GM12878 (cell line): ENCODE measurements around the gene ACRBP. TPM values are rescaled to one million over a fixed set of nuclear protein-coding genes. Genes with fewer than 3 reads are reported as not detected.

ENCODE experiments used
- CHD4 ChIP-seq: fragments of 200-600 bp; sonication (generic); IDR thresholded peaks from 2 replicates; pipeline ENCODE4 v1.6.1; 2016; ENCODE audit warnings: mild to moderate bottlenecking
- CREM ChIP-seq: IDR thresholded peaks from 2 replicates; pipeline ENCODE4 v1.6.1; 2014; ENCODE audit warnings: antibody characterized with exemption, low read depth
- GABPA ChIP-seq: IDR thresholded peaks from 2 replicates; pipeline ENCODE4 v1.6.1; 2014; ENCODE audit warnings: antibody characterized with exemption, low read depth, mild to moderate bottlenecking, inconsistent platforms
- MTA3 ChIP-seq: IDR thresholded peaks from 2 replicates; pipeline ENCODE4 v1.6.1; 2012; ENCODE audit warnings: low read length, inconsistent platforms, borderline replicate concordance
- MYC ChIP-seq: IDR thresholded peaks from 2 replicates; pipeline ENCODE4 v1.6.1; 2011; ENCODE audit warnings: mild to moderate bottlenecking, low read length, moderate library complexity, inconsistent platforms; ENCODE audit not compliant: insufficient read depth, insufficient replicate concordance, insufficient read length, severe bottlenecking
- POU2F2 ChIP-seq: IDR thresholded peaks from 3 replicates; pipeline ENCODE4 v1.6.1; 2011; ENCODE audit warnings: low read depth, mild to moderate bottlenecking, low read length, borderline replicate concordance
- RAD51 ChIP-seq: fragments of 450-650 bp; IDR thresholded peaks from 2 replicates; pipeline ENCODE4 v1.6.1; 2016; ENCODE audit warnings: moderate library complexity, mild to moderate bottlenecking, inconsistent platforms
- RCOR1 ChIP-seq: conservative IDR thresholded peaks from 2 replicates; pipeline ENCODE4 v1.6.1; 2012; ENCODE audit warnings: low read depth, low read length, improper control_type of control experiment
- RUNX3 ChIP-seq: IDR thresholded peaks from 2 replicates; pipeline ENCODE4 v1.6.1; 2012; ENCODE audit warnings: low read length, inconsistent platforms
- SIN3A ChIP-seq: IDR thresholded peaks from 2 replicates; pipeline ENCODE4 v1.6.1; 2012; ENCODE audit warnings: low read depth, low read length, improper control_type of control experiment
- SP1 ChIP-seq: IDR thresholded peaks from one replicate; pipeline ENCODE4 v1.6.1; 2011; ENCODE audit warnings: low read depth, low read length
- SRF ChIP-seq, 2 experiments: IDR thresholded peaks; 2 replicates each; pipeline ENCODE4 v1.6.1; 2011; ENCODE audit warnings: low read depth in 2 of 2, low read length in 2 of 2, mild to moderate bottlenecking in 1 of 2, moderate library complexity in 1 of 2
- STAT1 ChIP-seq: fragments of 450-650 bp; conservative IDR thresholded peaks from 2 replicates; pipeline ENCODE4 v1.6.1; 2014; ENCODE audit warnings: antibody characterized with exemption, mild to moderate bottlenecking
- WRNIP1 ChIP-seq: IDR thresholded peaks from 2 replicates; pipeline ENCODE4 v1.6.1; 2011; ENCODE audit warnings: low read depth, low read length, improper control_type of control experiment, borderline replicate concordance
- ZNF274 ChIP-seq: IDR thresholded peaks from one replicate; pipeline ENCODE4 v1.8.0; 2011; ENCODE audit not compliant: insufficient read length, insufficient read depth
- polyA plus RNA-seq, 11 experiments: library from polyadenylated mRNA; depleted of rRNA in 4 of 11; unstranded in 6 of 11; stranded (reverse) in 5 of 11; fragments of >200 nt; fragmentation: Nextera tagmentation in 4 of 11; fragmentation: Illumina TruSeq in 1 of 11; extraction: Ambion mirVana in 4 of 11; extraction: Trizol in 1 of 11; gene quantifications; 1 replicate in 1 of 11; 2 replicates in 10 of 11; pipeline versions ENCODE4 v1.2.1 to v1.2.3, GENCODE V29; 2011 to 2016; ENCODE audit warnings: inconsistent platforms in 2 of 11, missing spikeins in 2 of 11, low read depth in 1 of 11
- total RNA-seq, 4 experiments: library from RNA; depleted of rRNA in 3 of 4; stranded (reverse); fragments of >200 nt in 3 of 4; fragmentation: Illumina TruSeq in 1 of 4; extraction: Trizol in 1 of 4; gene quantifications; 2 replicates each; pipeline versions ENCODE4 v1.2.1 to v1.2.3, GENCODE V29; 2013 to 2021
- TF ChIP-seq, protein P1 (sequence below): fragments of 450-650 bp; IDR thresholded peaks from 2 replicates; pipeline ENCODE4 v1.6.1; 2017; ENCODE audit warnings: mild to moderate bottlenecking, low read depth, inconsistent platforms; ENCODE audit not compliant: poor library complexity, severe bottlenecking
- TF ChIP-seq, protein P2 (sequence below): fragments of 450-650 bp; IDR thresholded peaks from 2 replicates; pipeline ENCODE4 v1.6.1; 2018; ENCODE audit warnings: borderline replicate concordance, mild to moderate bottlenecking; ENCODE audit not compliant: partially characterized antibody
- TF ChIP-seq, protein P3 (sequence below): fragments of 450-650 bp; formaldehyde crosslinking; IDR thresholded peaks from 2 replicates; pipeline ENCODE4 v1.4.0; 2022; ENCODE audit warnings: mild to moderate bottlenecking, moderate library complexity
- TF ChIP-seq, protein P4 (sequence below), 3 experiments: IDR thresholded peaks in 2 of 3; conservative IDR thresholded peaks in 1 of 3; 2 replicates each; pipeline ENCODE4 v1.5.1; 2011; ENCODE audit warnings: low read depth in 3 of 3, low read length in 3 of 3, mild to moderate bottlenecking in 3 of 3, control low read depth in 2 of 3, moderate library complexity in 2 of 3, inconsistent platforms in 1 of 3, mixed read lengths in 1 of 3; ENCODE audit not compliant: control insufficient read depth in 2 of 3, insufficient read depth in 1 of 3; ENCODE audit errors: extremely low read depth in 1 of 3

ACRBP gene
- total and polyA plus RNA-seq, 10 of the 15 experiments (the other 5 are each of a cell fraction or from before 2014, with no cell fraction given): 0.54 to 1.4 (median 0.87) TPM

DNA sequence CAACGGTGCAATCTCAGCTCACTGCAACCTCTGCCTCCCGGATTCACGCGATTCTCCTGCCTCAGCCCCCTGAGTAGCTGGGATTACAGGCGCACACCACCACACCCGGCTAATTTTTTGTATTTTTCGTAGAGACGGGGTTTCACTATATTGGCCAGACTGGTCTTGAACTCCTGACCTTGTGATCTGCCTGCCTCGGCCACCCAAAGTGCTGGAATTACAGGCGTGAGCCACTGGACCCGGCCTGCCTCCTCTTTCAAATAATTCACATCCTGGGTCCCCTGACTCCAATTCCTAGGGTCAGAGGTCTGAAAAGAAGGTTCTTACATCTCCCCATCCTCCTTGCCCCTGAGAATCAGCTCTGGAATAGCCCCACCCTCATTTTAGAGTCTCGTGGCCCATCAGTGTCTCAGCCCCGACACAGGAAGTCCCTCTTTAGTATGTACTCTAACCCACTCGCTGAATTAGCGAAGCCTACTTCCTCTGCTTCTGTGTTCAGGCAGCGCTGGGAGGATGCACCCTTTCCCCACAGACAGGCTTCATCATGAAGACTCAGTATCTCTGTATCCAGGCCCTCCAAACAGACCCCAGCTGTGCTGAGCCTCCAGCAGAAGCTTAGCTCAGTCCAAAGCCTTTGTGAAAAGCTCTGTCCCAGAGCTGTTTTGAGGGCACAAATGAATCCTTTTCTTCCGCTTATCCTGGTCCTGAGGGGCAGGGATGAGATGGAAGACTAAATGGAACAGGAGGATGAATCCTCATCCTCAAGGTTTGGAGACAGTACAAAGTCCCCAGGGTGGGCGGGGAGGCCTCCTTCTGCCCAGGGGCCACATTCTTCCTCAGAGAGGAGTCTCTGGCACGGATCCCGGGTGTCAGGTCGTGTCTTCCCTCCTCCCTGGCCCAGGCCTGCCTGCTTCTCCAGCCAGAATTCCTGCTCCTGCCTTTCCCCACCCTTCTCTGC, 14.9 kb downstream of the ACRBP start (continued):
- TF ChIP-seq SRF (IDR thresholded peaks at IDR 0.05; ENCODE audit: low read depth in 2 of 2, low read length in 2 of 2) (peak; percentile 53 to 89; a peak in 3 of 4 replicates), RUNX3 (no peak), RCOR1 (no peak), MYC (no peak), MTA3 (no peak), WRNIP1 (no peak), SIN3A (no peak), SP1 (no peak), CHD4 (no peak), STAT1 (no peak), ZNF274 (no peak), POU2F2 (0 out of 3 replicates have a peak, but pooled peaks have one; percentile 43), RAD51 (peak; percentile 71), GABPA (peak; percentile 24; the same call in 1 of the 2 replicates), CREM (peak; percentile 27; the same call in 1 of the 2 replicates)
- TF ChIP-seq, protein P1, sequence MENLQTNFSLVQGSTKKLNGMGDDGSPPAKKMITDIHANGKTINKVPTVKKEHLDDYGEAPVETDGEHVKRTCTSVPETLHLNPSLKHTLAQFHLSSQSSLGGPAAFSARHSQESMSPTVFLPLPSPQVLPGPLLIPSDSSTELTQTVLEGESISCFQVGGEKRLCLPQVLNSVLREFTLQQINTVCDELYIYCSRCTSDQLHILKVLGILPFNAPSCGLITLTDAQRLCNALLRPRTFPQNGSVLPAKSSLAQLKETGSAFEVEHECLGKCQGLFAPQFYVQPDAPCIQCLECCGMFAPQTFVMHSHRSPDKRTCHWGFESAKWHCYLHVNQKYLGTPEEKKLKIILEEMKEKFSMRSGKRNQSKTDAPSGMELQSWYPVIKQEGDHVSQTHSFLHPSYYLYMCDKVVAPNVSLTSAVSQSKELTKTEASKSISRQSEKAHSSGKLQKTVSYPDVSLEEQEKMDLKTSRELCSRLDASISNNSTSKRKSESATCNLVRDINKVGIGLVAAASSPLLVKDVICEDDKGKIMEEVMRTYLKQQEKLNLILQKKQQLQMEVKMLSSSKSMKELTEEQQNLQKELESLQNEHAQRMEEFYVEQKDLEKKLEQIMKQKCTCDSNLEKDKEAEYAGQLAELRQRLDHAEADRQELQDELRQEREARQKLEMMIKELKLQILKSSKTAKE: peak; percentile 45
- TF ChIP-seq, protein P2, sequence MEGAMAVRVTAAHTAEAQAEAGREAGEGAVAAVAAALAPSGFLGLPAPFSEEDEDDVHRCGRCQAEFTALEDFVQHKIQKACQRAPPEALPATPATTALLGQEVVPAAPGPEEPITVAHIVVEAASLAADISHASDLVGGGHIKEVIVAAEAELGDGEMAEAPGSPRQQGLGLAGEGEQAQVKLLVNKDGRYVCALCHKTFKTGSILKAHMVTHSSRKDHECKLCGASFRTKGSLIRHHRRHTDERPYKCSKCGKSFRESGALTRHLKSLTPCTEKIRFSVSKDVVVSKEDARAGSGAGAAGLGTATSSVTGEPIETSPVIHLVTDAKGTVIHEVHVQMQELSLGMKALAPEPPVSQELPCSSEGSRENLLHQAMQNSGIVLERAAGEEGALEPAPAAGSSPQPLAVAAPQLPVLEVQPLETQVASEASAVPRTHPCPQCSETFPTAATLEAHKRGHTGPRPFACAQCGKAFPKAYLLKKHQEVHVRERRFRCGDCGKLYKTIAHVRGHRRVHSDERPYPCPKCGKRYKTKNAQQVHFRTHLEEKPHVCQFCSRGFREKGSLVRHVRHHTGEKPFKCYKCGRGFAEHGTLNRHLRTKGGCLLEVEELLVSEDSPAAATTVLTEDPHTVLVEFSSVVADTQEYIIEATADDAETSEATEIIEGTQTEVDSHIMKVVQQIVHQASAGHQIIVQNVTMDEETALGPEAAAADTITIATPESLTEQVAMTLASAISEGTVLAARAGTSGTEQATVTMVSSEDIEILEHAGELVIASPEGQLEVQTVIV: no peak
- TF ChIP-seq, protein P3, sequence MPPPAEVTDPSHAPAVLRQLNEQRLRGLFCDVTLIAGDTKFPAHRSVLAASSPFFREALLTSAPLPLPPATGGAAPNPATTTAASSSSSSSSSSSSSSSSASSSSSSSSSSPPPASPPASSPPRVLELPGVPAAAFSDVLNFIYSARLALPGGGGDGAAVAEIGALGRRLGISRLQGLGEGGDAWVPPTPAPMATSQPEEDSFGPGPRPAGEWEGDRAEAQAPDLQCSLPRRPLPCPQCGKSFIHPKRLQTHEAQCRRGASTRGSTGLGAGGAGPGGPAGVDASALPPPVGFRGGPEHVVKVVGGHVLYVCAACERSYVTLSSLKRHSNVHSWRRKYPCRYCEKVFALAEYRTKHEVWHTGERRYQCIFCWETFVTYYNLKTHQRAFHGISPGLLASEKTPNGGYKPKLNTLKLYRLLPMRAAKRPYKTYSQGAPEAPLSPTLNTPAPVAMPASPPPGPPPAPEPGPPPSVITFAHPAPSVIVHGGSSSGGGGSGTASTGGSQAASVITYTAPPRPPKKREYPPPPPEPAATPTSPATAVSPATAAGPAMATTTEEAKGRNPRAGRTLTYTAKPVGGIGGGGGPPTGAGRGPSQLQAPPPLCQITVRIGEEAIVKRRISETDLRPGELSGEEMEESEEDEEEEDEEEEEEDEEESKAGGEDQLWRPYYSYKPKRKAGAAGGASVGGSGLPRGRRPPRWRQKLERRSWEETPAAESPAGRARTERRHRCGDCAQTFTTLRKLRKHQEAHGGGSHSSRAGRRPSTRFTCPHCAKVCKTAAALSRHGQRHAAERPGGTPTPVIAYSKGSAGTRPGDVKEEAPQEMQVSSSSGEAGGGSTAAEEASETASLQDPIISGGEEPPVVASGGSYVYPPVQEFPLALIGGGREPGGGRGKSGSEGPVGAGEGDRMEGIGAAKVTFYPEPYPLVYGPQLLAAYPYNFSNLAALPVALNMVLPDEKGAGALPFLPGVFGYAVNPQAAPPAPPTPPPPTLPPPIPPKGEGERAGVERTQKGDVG (CRISPR knock-in tag): no peak
- TF ChIP-seq, protein P4, sequence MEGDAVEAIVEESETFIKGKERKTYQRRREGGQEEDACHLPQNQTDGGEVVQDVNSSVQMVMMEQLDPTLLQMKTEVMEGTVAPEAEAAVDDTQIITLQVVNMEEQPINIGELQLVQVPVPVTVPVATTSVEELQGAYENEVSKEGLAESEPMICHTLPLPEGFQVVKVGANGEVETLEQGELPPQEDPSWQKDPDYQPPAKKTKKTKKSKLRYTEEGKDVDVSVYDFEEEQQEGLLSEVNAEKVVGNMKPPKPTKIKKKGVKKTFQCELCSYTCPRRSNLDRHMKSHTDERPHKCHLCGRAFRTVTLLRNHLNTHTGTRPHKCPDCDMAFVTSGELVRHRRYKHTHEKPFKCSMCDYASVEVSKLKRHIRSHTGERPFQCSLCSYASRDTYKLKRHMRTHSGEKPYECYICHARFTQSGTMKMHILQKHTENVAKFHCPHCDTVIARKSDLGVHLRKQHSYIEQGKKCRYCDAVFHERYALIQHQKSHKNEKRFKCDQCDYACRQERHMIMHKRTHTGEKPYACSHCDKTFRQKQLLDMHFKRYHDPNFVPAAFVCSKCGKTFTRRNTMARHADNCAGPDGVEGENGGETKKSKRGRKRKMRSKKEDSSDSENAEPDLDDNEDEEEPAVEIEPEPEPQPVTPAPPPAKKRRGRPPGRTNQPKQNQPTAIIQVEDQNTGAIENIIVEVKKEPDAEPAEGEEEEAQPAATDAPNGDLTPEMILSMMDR (IDR thresholded peaks at IDR 0.05 in 2 of 3, conservative IDR thresholded peaks at IDR 0.05 in 1 of 3; ENCODE audit: control insufficient read depth in 2 of 3, extremely low read depth in 1 of 3, insufficient read depth in 1 of 3, low read depth in 3 of 3, low read length in 3 of 3): no peak
